ENCODE results near the gene LDB3.

LDB3 gene

GRCh38 chr10:86769991-86770390, 101.7 kb downstream of the LDB3 start:
- DNase-seq: no peak

DNA sequence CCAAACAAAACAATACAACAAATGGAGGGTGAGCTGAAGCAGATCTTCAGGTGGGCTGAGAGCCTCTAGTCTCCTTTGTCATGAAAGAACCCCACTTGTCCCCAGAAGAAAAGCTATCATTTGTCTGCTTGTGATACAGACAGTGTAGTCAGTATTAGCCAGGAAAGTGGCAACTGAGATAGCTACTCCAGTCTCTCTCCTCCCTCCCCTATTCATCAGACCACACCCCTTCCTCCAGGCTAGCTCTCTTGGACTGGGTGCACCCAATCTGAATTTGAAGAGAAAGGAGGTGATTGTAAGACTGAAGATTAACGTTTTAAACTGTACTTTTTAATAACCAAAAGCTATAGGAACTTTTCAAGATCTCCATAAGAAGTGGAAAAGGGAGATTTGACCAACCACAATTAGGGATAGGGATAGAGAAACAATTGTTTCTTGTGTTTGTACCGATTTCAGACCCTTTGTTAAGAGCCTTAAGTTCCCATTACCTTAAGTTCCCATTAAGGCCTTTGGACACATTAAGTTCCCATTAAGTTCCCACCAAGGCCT, 102.2 kb downstream of the LDB3 start:
- DNase-seq: no peak

DNA sequence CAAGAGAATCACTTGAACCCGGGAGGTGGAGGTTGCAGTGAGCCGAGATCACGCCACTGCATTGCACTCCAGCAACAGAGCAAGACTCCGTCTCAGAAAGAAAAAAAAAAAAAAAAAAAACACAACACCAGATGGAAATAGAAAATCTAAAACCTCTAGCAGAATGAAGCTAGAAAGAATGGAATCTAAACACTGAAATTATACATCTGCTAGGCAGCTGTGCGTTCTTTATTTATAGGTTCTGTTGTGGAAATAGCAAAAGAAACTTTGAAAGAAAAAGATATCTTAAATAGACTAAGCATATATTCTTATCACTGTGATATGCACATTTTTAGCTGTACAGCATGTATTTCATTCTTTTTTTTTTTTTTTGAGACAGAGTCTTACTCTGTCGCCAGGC, 105.2 kb downstream of the LDB3 start:
- no peak for DNase-seq

DNA sequence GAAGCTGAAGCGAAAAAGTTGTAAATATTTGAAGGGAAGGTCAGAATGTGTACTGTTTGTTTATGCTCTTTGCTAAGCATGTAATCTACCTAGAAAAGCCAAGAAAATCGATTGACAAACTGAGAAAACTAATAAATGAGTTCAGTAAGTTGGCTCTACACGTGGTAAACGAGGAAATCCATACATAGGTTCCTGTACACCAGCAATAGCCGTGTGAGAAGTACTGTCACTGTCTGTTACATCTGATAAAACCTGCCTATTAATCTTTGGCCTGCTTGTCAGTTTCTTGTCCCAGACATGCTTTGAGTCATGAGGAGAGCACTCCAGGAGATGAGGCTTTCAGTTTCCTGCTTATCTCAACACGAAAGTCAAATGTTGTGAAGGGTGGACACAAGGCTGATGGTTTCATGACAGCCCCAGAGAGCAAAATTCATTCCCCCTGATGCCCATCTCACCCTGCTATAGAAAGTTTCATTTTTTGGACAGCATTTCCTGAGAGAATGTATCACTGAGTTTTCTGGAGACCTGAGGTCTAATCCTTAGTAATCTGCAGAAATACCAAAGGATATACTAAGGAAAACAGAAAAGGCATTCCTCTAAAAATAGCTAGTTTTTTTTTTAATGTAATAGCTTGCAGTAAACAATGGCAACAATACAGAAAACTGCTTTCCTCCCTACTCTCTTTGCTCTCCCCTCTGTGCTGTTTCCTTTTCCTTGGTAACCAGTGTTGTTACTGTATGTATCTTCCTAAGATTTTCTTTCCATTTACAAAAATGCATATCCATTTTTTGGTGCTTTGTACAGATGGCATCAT, 107.0 kb downstream of the LDB3 start:
- DNase-seq: no peak

GRCh38 chr10:86775870-86776180, 107.5 kb downstream of the LDB3 start:
- DNase-seq: no peak

DNA sequence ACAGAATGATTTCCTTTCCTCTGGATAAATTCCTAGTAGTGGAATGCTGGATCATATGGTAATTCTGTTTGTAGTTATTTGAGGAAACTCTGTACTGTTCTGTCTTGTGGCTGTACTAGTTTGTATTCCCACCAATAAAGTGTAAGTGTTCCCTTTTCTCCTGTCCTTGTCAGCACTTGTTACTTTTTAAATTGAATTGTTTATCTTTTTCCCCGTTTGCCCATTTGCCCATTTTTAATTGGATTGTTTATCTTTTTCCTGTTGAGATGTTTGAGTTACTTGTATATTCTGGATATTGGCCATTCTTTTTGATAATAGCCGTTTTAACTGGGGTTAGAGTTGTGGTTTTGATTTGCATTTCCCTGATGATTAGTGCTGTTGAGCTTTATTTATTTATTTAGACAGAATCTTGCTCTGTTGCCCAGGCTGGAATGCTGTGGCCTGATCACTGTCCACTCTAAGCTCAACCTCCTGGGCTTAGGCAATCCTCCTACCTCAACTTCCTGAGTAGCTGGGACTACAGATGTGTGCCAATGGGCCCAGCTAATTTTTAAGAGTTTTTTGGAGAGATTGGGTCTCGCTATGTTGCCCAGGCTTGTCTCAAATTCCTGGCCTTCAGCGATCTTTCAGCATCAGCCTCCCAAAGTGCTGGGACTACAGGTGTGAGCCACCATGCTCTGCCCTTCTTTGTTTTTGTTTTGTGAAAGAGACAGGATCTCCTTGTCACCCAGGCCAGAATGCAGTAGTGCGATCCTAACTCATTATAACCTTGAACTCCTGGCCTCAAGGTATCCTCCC, 111.1 kb downstream of the LDB3 start:
- DNase-seq: no peak

DNA sequence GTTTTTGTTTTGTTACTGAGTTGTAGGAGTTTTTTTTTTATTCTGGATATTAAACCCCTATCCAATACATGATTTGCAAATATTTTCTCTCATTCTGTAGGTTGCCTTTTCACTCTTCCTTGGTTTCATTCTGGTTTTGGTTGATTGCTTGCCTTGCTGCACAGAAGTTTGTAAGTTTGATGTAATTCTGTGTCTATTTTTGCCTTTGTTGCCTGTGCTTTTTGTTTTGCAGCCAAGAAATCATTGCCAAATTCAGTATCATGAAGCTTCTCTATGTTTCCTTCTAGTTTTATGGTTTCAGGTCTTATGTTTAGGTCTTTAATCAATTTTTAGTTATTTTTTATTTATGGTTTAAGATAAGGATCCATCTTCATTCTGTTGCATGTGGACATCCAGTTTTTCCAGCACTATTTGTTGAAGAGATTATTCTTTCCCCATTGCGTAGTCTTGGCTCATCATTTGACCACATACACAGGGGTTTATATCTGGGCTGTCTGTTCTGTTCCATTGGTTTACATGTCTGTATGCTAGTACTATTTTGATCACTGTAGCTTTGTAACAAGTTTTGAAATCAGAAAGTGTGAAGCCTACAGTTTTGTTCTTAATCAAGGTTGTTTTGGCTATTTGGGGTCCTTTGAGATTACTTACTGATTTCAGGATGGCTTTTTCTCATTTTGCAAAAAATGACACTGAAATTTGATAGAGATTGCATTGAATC, 114.5 kb downstream of the LDB3 start:
- DNase-seq: no peak

GRCh38 chr10:86785037-86785436, 116.7 kb downstream of the LDB3 start:
- DNase-seq: no peak

Measured in NCI-H1092 treated with DMSO at 0.1 percent for 48 hours (cell line).